ENCODE data around the gene DGKZ. TPM values are rescaled to one million over a fixed set of nuclear protein-coding genes. Genes with fewer than 3 reads are reported as not detected.

Gene DGKZ
- polyA plus RNA-seq, 2 of the 4 experiments (the other 2 are of a cell fraction) = 12.8 to 28.4 TPM

DNA sequence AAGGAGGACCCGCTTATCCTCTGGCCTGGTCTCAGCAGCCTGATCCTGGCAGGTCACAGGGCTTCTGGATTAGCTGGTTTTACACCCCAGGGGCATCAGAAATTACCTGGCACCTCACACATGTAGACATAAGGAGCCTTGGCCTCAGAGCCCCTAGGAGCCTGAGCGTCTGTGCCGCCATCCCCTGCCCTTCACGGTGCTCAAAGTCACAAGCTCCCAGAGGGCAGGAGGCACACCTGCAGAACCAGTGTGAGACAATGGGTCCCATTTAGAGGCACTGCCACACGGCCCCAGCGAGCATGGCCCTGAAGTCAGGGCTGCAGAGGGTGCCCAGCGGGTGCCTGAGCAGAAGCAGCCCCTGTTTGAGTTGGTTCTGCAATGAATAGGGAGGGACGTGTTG, 3.9 kb downstream of the DGKZ start:
- ChIA-PET CTCF (interaction anchor here (0.5 to 25.2 kb wide), 8 partner anchors 16 to 469 kb away, joined by 3 to 325 read pairs (median 3); no protein-coding TSS in a partner anchor), POLR2A (no interaction called here)
- Histone ChIP-seq H3K4me1 (peaks cover 16% of the 10 kb centered on the region), H3K4me3 (no peak overlapping the region), H3K9me3 (no peaks in the 10 kb centered on the region), H3K4me2 (no peak overlapping the region), H3K27ac (no peak overlapping the region)
- 73% methylated on average over 6 of the region's 8 CpGs for WGBS (ENCODE audit: missing lambda C conversion rate)
- DNase-seq (ENCODE audit: low read depth in 1 of 2, low spot score in 1 of 2) (no peak), FAIRE-seq (no peak), ATAC-seq (no peak)
- TF ChIP-seq TFCP2L1 (CRISPR knock-in tag; IDR thresholded peaks at IDR 0.05) (no peak), E2F6 (IDR thresholded peaks at IDR 0.05; ENCODE audit: borderline replicate concordance, low read depth) (no peak), ZSCAN20 (CRISPR knock-in tag; IDR thresholded peaks at IDR 0.05) (no peak), HOXA7 (CRISPR knock-in tag; IDR thresholded peaks at IDR 0.05) (no peak), RAD21 (conservative IDR thresholded peaks at IDR 0.05 in 1 of 2, IDR thresholded peaks at IDR 0.05 in 1 of 2) (no peak), ESRRA (IDR thresholded peaks at IDR 0.05; ENCODE audit: borderline replicate concordance, low read length) (no peak), CBX2 (IDR thresholded peaks at IDR 0.05; ENCODE audit: borderline replicate concordance, low read depth) (no peak), SREBF2 (IDR thresholded peaks at IDR 0.05) (no peak), BCL3 (IDR thresholded peaks at IDR 0.05) (no peak)

DNA sequence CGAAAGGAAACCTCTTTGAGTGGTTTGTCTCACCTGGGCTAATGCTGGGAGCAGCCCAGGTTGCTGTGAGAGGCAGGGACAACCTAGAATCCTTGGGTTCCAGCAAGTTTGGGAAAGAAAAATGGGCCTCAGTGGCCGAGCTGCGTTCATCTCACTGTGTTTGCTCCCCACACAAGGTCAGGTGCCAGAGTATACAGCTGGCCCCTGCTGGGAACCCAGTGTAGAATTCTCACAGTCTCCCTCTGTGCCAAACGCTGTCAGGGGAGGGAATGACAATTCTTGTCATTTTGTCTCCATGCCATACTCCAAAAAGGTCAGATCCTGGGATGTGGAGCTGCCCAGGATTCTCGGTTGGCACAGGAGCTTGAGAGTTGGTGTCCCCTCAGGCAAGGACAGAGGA, 4.3 kb downstream of the DGKZ start:
- FAIRE-seq (no peak), ATAC-seq (no peak), DNase-seq (ENCODE audit: low read depth in 1 of 2, low spot score in 1 of 2) (no peak)
- Histone ChIP-seq H3K4me1 (peaks cover 16% of the 10 kb centered on the region), H3K27ac (no peak overlapping the region), H3K4me3 (no peak overlapping the region), H3K4me2 (no peak overlapping the region), H3K9me3 (no peaks in the 10 kb centered on the region)
- TF ChIP-seq FOSB (CRISPR knock-in tag; IDR thresholded peaks at IDR 0.05) (no peak), ZNF302 (CRISPR knock-in tag; IDR thresholded peaks at IDR 0.05) (no peak), CEBPB (IDR thresholded peaks at IDR 0.05) (no peak), EP300 (IDR thresholded peaks at IDR 0.05) (no peak), RCOR1 (IDR thresholded peaks at IDR 0.05; ENCODE audit: low read depth, low read length) (no peak), JUNB (IDR thresholded peaks at IDR 0.05) (no peak), HOXA7 (CRISPR knock-in tag; IDR thresholded peaks at IDR 0.05) (no peak), HOXB5 (CRISPR knock-in tag; IDR thresholded peaks at IDR 0.05) (no peak), SMC3 (IDR thresholded peaks at IDR 0.05) (no peak), FOXS1 (CRISPR knock-in tag; IDR thresholded peaks at IDR 0.05) (no peak), CBX2 (IDR thresholded peaks at IDR 0.05; ENCODE audit: borderline replicate concordance, low read depth) (no peak), SREBF2 (IDR thresholded peaks at IDR 0.05) (no peak), TP53 (CRISPR knock-in tag; IDR thresholded peaks at IDR 0.05) (no peak), CHD4 (IDR thresholded peaks at IDR 0.05; ENCODE audit: borderline replicate concordance) (no peak), ATOH8 (CRISPR knock-in tag; IDR thresholded peaks at IDR 0.05; ENCODE audit: low read depth) (no peak), ZSCAN20 (CRISPR knock-in tag; IDR thresholded peaks at IDR 0.05) (no peak)
- TF ChIP-seq, protein P1, sequence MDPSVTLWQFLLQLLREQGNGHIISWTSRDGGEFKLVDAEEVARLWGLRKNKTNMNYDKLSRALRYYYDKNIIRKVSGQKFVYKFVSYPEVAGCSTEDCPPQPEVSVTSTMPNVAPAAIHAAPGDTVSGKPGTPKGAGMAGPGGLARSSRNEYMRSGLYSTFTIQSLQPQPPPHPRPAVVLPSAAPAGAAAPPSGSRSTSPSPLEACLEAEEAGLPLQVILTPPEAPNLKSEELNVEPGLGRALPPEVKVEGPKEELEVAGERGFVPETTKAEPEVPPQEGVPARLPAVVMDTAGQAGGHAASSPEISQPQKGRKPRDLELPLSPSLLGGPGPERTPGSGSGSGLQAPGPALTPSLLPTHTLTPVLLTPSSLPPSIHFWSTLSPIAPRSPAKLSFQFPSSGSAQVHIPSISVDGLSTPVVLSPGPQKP (IDR thresholded peaks at IDR 0.05; ENCODE audit: low read depth, low read length) = no peak
- 86% methylated on average over 5 of the region's 5 CpGs for WGBS (ENCODE audit: missing lambda C conversion rate)
- CTCF ChIA-PET = interaction anchor here (0.9 to 25.2 kb wide), 8 partner anchors 16 to 112 kb away, joined by 3 to 325 read pairs (median 6); partner anchors contain the start of gene CHRM4
- POLR2A ChIA-PET = no interaction called here
